K562 (cell line): ENCODE measurements around the gene GRIN2A.

ENCODE experiments used
- SIN3A ChIP-seq, 2 experiments: fragments of 150-350 bp in 1 of 2; IDR thresholded peaks; 2 replicates each; pipeline ENCODE4 v1.6.1; 2011 to 2016; ENCODE audit warnings: borderline replicate concordance in 2 of 2, low read depth in 2 of 2, low read length in 2 of 2, mild to moderate bottlenecking in 2 of 2, moderate library complexity in 2 of 2; ENCODE audit not compliant: control insufficient read depth in 1 of 2
- ZNF24 ChIP-seq: fragments of 450-650 bp; IDR thresholded peaks from 2 replicates; pipeline ENCODE4 v1.6.1; 2016

- TF ChIP-seq SIN3A (IDR thresholded peaks at IDR 0.05; ENCODE audit: borderline replicate concordance in 2 of 2, control insufficient read depth in 1 of 2, low read depth in 2 of 2, low read length in 2 of 2) (no peak), ZNF24 (no peak)
These were observed 469.1 kb downstream of the GRIN2A start for GRCh38 chr16:9713156-9713555.
